Stimulated activated CD8-positive, alpha-beta memory T cell treated with anti-CD3 and anti-CD28 coated beads, Interleukin-12 subunit alpha, Interleukin-12 subunit beta, amount 100 ng/mL, for 24 hours (primary cell): ENCODE data around the gene KLF12.

Experiments used
- DNase-seq: peaks from one replicate; pipeline ENCODE4 v3.0.0-alpha.2; 2020; ENCODE audit errors: extremely low read depth

Gene KLF12

DNA sequence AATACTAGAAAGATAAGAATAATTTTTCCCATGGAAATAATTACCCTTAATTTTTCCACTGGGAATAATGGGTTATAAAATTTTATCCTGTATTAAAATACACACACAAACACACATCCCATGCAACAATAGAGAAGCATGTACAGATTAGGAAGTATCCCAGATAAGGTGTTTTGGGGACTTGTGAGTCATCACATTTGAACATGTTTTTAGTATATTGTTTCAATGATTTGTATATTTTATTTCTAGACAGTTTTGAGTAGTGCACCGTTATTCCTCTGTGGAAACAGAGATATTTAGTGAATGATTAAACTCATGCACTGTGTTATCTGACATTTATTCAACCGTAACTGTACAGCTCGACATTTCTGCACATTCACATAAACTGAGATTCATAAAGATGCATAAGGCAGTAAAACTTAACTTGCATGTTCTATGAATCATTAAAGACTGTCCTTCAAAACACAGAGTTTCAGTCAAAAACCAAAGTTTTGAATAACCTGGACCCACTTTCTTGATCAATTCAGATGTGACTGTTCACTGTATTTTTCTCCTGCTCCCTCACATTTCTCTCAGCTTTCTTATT, 30.1 kb downstream of the KLF12 start:
- DNase-seq, result no peak

DNA sequence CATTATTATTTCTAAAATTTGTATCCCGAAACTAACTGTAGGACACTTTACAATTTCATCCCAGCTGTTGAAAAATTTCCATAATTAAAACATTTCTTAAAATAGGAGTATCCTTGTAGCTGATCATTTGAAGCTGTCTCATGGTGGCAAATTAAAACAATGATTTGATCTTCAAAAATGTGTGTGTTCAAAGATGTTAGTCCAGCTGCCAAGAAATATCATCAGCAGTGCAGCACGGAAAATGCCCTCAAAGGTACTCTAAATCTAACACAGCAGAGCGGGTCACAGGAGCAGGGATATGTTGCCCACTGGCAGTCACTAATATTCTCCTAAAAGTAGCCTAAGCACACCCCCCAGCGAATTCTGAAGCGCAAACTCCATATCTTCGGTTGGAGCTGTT, 31.0 kb downstream of the KLF12 start:
- DNase-seq, result no peak

GRCh38 chr13:74102691-74103090, 31.5 kb downstream of the KLF12 start:
- DNase-seq, result no peak

- no peak for DNase-seq
Measured at GRCh38 chr13:74101436-74101835, 32.8 kb downstream of the KLF12 start.

DNA sequence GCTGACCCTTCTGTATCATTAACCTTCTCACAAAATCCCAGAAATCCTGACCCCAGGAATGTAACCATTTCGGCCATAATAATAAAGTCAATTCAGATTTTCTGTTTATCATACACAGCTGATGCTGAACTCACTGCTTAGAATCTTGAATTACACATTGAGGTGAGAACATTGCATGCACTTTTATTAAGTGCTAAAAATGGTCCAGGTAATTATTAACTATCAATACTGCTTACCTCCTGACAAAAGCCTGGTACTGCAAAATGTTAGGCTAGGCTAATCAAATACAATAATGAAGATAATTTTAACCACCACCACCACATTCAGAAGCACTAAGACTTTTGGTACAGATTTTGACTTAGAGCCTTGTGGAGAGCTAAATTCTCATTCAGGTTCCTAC, 36.1 kb downstream of the KLF12 start:
- no peak for DNase-seq

GRCh38 chr13:74097116-74097515, 37.1 kb downstream of the KLF12 start:
- DNase-seq, result no peak

DNA sequence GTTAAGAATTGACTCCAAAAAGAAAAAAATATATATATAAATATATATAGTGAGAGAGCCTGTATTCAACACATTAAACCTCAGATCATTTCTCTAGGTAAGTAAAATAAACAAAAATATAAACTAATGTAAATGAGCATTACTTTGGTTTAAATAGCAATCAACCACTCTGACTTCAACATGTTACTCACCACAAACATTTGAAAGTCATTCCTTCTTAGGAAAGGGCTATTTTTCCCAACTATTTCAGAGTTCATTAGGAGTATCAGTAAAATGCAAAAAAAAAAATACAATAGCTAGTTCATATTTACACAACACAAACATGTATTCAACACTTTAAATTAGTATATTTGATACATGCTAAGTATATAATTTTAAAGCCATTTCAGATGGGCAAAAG, 40.5 kb downstream of the KLF12 start:
- no peak for DNase-seq

DNA sequence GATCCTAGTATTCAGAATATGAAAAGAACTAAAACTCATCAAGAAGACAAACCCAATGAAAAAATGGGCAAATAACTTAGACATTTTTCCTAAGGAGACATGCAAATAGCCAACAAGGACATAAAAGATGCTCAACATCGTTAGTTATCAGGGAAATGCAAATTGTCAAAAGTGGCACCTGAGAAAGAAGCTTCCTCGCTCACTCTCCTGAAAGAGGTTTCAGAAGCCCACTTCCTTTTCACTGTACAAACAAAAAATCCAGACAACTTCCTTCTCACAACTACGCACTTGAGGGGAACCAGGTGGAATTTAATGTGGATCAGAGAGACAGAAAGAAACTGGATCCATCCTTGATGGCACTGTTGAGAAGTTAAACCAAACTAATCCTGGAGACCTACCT, 41.5 kb downstream of the KLF12 start:
- DNase-seq, result no peak

DNA sequence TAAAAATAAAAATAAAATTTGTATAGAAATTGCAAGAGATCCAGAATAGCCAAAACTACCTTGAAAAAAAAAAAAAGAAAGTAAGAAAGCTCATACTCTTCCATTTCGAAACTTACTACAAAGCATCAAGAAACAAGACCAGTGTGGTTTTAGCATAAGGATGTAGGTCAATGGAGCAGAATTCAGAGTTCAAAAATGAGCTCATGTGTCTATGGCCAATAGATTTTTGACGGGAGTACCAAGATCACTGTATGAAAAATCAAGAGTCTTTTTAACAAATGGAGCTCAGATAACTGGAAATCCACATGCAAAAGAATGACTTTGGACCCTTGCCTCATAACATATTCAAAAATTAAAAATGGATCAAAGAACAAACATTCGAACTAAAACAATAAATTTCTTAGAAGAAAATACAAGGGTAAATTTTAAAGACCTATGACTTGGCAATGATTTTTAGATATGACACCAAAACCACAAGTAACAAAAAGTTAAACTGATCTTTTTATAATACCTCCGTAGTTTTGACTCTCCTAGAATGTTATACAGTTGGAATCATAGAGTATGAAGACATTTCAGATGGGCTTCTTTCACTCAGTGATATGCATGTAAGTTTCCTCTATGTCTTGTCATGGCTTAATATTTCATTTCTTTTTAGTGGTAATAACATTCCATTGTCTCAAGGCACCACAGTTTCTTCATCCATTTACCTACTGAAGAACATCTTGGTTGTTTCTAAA, 43.2 kb downstream of the KLF12 start:
- DNase-seq, result no peak

GRCh38 chr13:74090397-74090796, 43.8 kb downstream of the KLF12 start:
- DNase-seq, result no peak

DNA sequence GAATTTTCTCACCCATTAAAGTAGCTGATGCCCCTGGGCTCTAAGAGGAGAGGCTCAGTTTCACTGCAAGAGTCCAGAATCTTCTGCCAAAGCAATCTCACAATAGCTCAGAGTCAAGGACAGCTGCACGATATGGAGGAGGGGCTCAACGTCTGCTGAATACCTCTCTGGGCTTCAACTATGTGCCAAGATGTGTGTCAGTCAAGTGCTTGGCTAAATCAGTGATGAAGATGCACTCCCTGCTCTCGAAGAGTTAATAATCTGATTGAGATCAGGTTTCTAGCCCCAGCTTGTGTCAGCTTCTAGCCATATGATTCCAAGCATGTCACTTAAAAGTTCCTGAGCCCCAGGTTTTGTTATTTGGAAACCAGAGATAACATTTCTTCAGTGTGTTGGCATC, 46.8 kb downstream of the KLF12 start:
- no peak for DNase-seq
